Thoracic aorta (tissue), 2 donors: ENCODE results near the gene TMX4. TPM values are rescaled to one million over a fixed set of nuclear protein-coding genes. Genes with fewer than 3 reads are reported as not detected.

Experiments used
- ATAC-seq: fragments of 150-250 bp; one replicate; pipeline ENCODE4 v1.8.0; 2017; ENCODE audit warnings: low read depth; ENCODE audit not compliant: insufficient number of reproducible peaks, low FRiP score
- DNase-seq: peaks from one replicate; pipeline ENCODE4 v3.0.0-alpha.2; 2020; ENCODE audit warnings: low spot score
- H3K27ac ChIP-seq, 2 donors: fragments of 200-600 bp; sonication (generic); 1 replicate in 1 of 2; 2 replicates in 1 of 2; pipeline ENCODE4 v1.5.1; 2016; ENCODE audit warnings: mild to moderate bottlenecking in 2 of 2, moderate library complexity in 2 of 2
- H3K27me3 ChIP-seq: fragments of 200-600 bp; sonication (generic); replicated peaks from 2 replicates; pipeline ENCODE4 v1.6.0; 2016; ENCODE audit warnings: mild to moderate bottlenecking; ENCODE audit not compliant: insufficient read depth
- H3K36me3 ChIP-seq: fragments of 200-600 bp; sonication (generic); one replicate; pipeline ENCODE4 v1.5.1; 2016
- H3K4me1 ChIP-seq, 2 donors: fragments of 200-600 bp; sonication (generic); 1 replicate in 1 of 2; 2 replicates in 1 of 2; pipeline versions ENCODE4 v1.5.1 to v1.6.0; 2016; ENCODE audit warnings: low read depth in 2 of 2, mild to moderate bottlenecking in 1 of 2; ENCODE audit not compliant: control insufficient read depth in 1 of 2
- H3K4me3 ChIP-seq: fragments of 200-600 bp; sonication (generic); 2 replicates; pipeline ENCODE4 v1.5.1; 2016; ENCODE audit warnings: mild to moderate bottlenecking
- H3K9me3 ChIP-seq: fragments of 200-600 bp; sonication (generic); 2 replicates; pipeline ENCODE4 v1.5.1; 2016
- CTCF ChIP-seq: fragments of 200-600 bp; sonication (generic); IDR thresholded peaks from one replicate; pipeline ENCODE4 v1.5.1; 2019; ENCODE audit warnings: antibody characterized with exemption
- total RNA-seq, 2 donors: library from RNA; depleted of rRNA; stranded (reverse); fragments of >200 nt; gene quantifications; one replicate each; pipeline versions ENCODE4 v1.1.0 to v1.2.3, GENCODE V29; 2016

The TMX4 gene
- total RNA-seq = 10 to 100 TPM; 39.9 to 53.5 TPM

GRCh38 chr20:8019246-8019997 lies at the start of gene TMX4:
TMX4 (minus strand) TSS chr20:8019761; CDS start chr20:8019613, 148 bp downstream.
- ATAC-seq = peak; percentile 95
- Histone ChIP-seq H3K27ac (peak within 1 kb of the TSS; percentile 90 to 93), H3K9me3 (no peaks in the 10 kb centered on the region), H3K4me1 (peaks cover 3 to 19% of the 10 kb centered on the region in 2 donors), H3K27me3 (no peaks in the 10 kb centered on the region), H3K36me3 (no peaks in the 10 kb centered on the region), H3K4me3 (peak within 1 kb of the TSS; percentile 90)
- peak; percentile 63 for TF ChIP-seq CTCF
- peak; percentile 98 for DNase-seq

GRCh38 chr20:8067082-8067481 lies 47.5 kb upstream of the TMX4 start:
- no peak for TF ChIP-seq CTCF
- H3K27me3 ChIP-seq = no peaks in the 10 kb centered on the region
- no peaks in the 10 kb centered on the region for H3K4me1 ChIP-seq
- H3K4me3 ChIP-seq = no peak overlapping the region
- H3K27ac ChIP-seq = no peak overlapping the region
- no peaks in the 10 kb centered on the region for H3K36me3 ChIP-seq
- no peaks in the 10 kb centered on the region for H3K9me3 ChIP-seq
- ATAC-seq (no peak), DNase-seq (no peak)

- Histone ChIP-seq H3K27ac (no peak overlapping the region), H3K4me3 (no peak overlapping the region), H3K9me3 (no peaks in the 10 kb centered on the region), H3K4me1 (no peaks in the 10 kb centered on the region), H3K27me3 (no peaks in the 10 kb centered on the region), H3K36me3 (no peaks in the 10 kb centered on the region)
- no peak for DNase-seq
- ATAC-seq = no peak
- no peak for TF ChIP-seq CTCF
Measured at GRCh38 chr20:8066662-8067061, 47.1 kb upstream of the TMX4 start.

GRCh38 chr20:8065691-8066090 lies 46.1 kb upstream of the TMX4 start:
- no peak overlapping the region for H3K27ac ChIP-seq
- H3K4me1 ChIP-seq = no peaks in the 10 kb centered on the region
- no peak for ATAC-seq
- no peaks in the 10 kb centered on the region for H3K27me3 ChIP-seq
- no peaks in the 10 kb centered on the region for H3K9me3 ChIP-seq
- no peaks in the 10 kb centered on the region for H3K36me3 ChIP-seq
- DNase-seq = no peak
- TF ChIP-seq CTCF = no peak
- H3K4me3 ChIP-seq = no peak overlapping the region

- Histone ChIP-seq H3K9me3 (no peaks in the 10 kb centered on the region), H3K4me3 (no peak overlapping the region), H3K27me3 (no peaks in the 10 kb centered on the region), H3K36me3 (no peaks in the 10 kb centered on the region), H3K4me1 (no peaks in the 10 kb centered on the region), H3K27ac (no peak overlapping the region)
- DNase-seq (no peak), ATAC-seq (no peak)
- no peak for TF ChIP-seq CTCF
Measured at GRCh38 chr20:8062756-8063155, 43.2 kb upstream of the TMX4 start.
